Glutamatergic neuron (in vitro differentiated cells): ENCODE data around the gene QRFP. TPM values are rescaled to one million over a fixed set of nuclear protein-coding genes. Genes with fewer than 3 reads are reported as not detected.

Experiments
- DNase-seq: peaks from one replicate; pipeline ENCODE4 v3.0.0; 2022
- H3K27ac Mint-ChIP-seq: one replicate; pipeline ENCODE4 v1.8.0; 2020; ENCODE audit warnings: mild to moderate bottlenecking, mixed read lengths, inconsistent platforms; ENCODE audit not compliant: unreplicated experiment
- H3K27me3 Mint-ChIP-seq: one replicate; pipeline ENCODE4 v1.8.0; 2020; ENCODE audit warnings: mild to moderate bottlenecking, moderate library complexity, mixed read lengths, inconsistent platforms; ENCODE audit not compliant: unreplicated experiment
- H3K36me3 Mint-ChIP-seq: one replicate; pipeline ENCODE4 v1.8.0; 2020; ENCODE audit warnings: mild to moderate bottlenecking, mixed read lengths, inconsistent platforms; ENCODE audit not compliant: unreplicated experiment
- H3K4me1 Mint-ChIP-seq: one replicate; pipeline ENCODE4 v1.8.0; 2020; ENCODE audit warnings: mild to moderate bottlenecking, low read depth, mixed read lengths, inconsistent platforms; ENCODE audit not compliant: unreplicated experiment
- H3K4me3 Mint-ChIP-seq: one replicate; pipeline ENCODE4 v1.8.0; 2020; ENCODE audit warnings: mild to moderate bottlenecking, mixed read lengths, inconsistent platforms; ENCODE audit not compliant: unreplicated experiment
- H3K9me3 Mint-ChIP-seq: one replicate; pipeline ENCODE4 v1.8.0; 2020; ENCODE audit warnings: mild to moderate bottlenecking, moderate library complexity, mixed read lengths, inconsistent platforms; ENCODE audit not compliant: unreplicated experiment
- CTCF ChIP-seq: fragments of 200-600 bp; sonication (generic); IDR thresholded peaks from one replicate; pipeline ENCODE4 v1.5.0; 2021; ENCODE audit not compliant: partially characterized antibody, unreplicated experiment
- total RNA-seq: library from RNA; stranded (reverse); fragmentation: NEBNext Ultra II Directional; extraction: Animal tissue kit (Norgen Biotek cat#: 25700); gene quantifications from one replicate; pipeline ENCODE4 v1.2.1, GENCODE V29; 2021; ENCODE audit not compliant: unreplicated experiment

QRFP gene
- total RNA-seq, 1 donor from 2014 or later: not detected

GRCh38 chr9:130870491-130871381, 25.9 kb downstream of the QRFP start:
- peak overlapping the region; percentile 22 for H3K27ac Mint-ChIP-seq
- H3K9me3 Mint-ChIP-seq: peaks cover 5% of the 10 kb centered on the region
- peaks cover 4% of the 10 kb centered on the region for H3K27me3 Mint-ChIP-seq
- H3K4me1 Mint-ChIP-seq: peaks cover 10% of the 10 kb centered on the region
- no peak overlapping the region for H3K4me3 Mint-ChIP-seq
- H3K36me3 Mint-ChIP-seq: no peaks in the 10 kb centered on the region
- no peak for TF ChIP-seq CTCF
- no peak for DNase-seq

- H3K27me3 Mint-ChIP-seq: peaks cover 4% of the 10 kb centered on the region
- H3K4me1 Mint-ChIP-seq: peaks cover 10% of the 10 kb centered on the region
- H3K36me3 Mint-ChIP-seq: no peaks in the 10 kb centered on the region
- TF ChIP-seq CTCF: no peak
- H3K4me3 Mint-ChIP-seq: no peak overlapping the region
- DNase-seq: no peak
- H3K27ac Mint-ChIP-seq: no peak overlapping the region
- peaks cover 5% of the 10 kb centered on the region for H3K9me3 Mint-ChIP-seq
Observed at GRCh38 chr9:130869250-130869649, 27.4 kb downstream of the QRFP start.

GRCh38 chr9:130868230-130868629, 28.4 kb downstream of the QRFP start:
- H3K27ac Mint-ChIP-seq: no peak overlapping the region
- no peak for TF ChIP-seq CTCF

GRCh38 chr9:130867556-130867955, 29.1 kb downstream of the QRFP start:
- H3K27me3 Mint-ChIP-seq: peaks cover 4% of the 10 kb centered on the region
- peaks cover 5% of the 10 kb centered on the region for H3K9me3 Mint-ChIP-seq
- TF ChIP-seq CTCF: no peak
- no peak for DNase-seq
- peak overlapping the region; percentile 22 for H3K27ac Mint-ChIP-seq
- peaks cover 17% of the 10 kb centered on the region for H3K4me1 Mint-ChIP-seq
- no peak overlapping the region for H3K4me3 Mint-ChIP-seq
- no peaks in the 10 kb centered on the region for H3K36me3 Mint-ChIP-seq

More at GRCh38 chr9:130868230-130868629, 28.4 kb downstream of the QRFP start:
- peaks cover 4% of the 10 kb centered on the region for H3K27me3 Mint-ChIP-seq
- no peak overlapping the region for H3K4me3 Mint-ChIP-seq
- H3K36me3 Mint-ChIP-seq: no peaks in the 10 kb centered on the region
- H3K4me1 Mint-ChIP-seq: peaks cover 13% of the 10 kb centered on the region
- peaks cover 5% of the 10 kb centered on the region for H3K9me3 Mint-ChIP-seq
- no peak for DNase-seq

GRCh38 chr9:130866474-130866965, 30.1 kb downstream of the QRFP start:
- Mint-ChIP-seq H3K4me3 (no peak overlapping the region), H3K4me1 (peaks cover 25% of the 10 kb centered on the region), H3K27ac (peak overlapping the region; percentile 60), H3K9me3 (peaks cover 2% of the 10 kb centered on the region), H3K36me3 (no peaks in the 10 kb centered on the region), H3K27me3 (peaks cover 4% of the 10 kb centered on the region)
- TF ChIP-seq CTCF: peak; percentile 93
- peak; percentile 85 for DNase-seq
